Measurements from ENCODE around the gene FRAS1.

The FRAS1 gene

DNA sequence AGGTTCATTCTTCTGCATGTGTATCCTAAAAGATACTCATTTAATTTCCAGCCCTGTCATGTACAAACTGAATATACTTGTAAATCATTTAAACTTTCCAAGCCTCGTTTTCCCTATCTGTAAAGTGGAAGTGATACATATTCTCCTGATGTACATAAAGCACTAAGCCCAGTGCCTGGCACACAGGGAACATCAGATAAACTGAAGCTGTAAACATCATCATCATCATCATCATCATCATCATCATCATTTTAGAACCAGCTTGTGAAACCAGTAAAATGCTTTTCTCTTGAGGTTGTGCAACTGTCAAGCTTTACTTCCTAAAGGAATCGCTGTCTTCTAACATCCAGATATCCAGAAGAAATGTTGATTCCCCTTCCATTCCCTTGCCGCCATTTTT, 411.1 kb downstream of the FRAS1 start:
- Histone ChIP-seq H3K4me1 (ENCODE audit: control insufficient read depth in 2 of 2, insufficient read depth in 2 of 2, low read length in 2 of 2) (no peaks in the 10 kb centered on the region), H3K9me3 (ENCODE audit: control insufficient read depth in 2 of 2, low read length in 2 of 2) (no peaks in the 10 kb centered on the region), H3K36me3 (ENCODE audit: control insufficient read depth in 2 of 2, insufficient read depth in 2 of 2, low read length in 2 of 2) (no peaks in the 10 kb centered on the region), H3K9ac (ENCODE audit: low read depth in 1 of 2, low read length in 2 of 2) (no peak overlapping the region), H3K27me3 (ENCODE audit: control insufficient read depth in 2 of 2, insufficient read depth in 2 of 2, low read length in 2 of 2) (no peaks in the 10 kb centered on the region), H3K4me3 (ENCODE audit: low read length in 2 of 2) (no peak overlapping the region), H3K27ac (ENCODE audit: low read depth in 2 of 2, low read length in 2 of 2) (no peak overlapping the region)

DNA sequence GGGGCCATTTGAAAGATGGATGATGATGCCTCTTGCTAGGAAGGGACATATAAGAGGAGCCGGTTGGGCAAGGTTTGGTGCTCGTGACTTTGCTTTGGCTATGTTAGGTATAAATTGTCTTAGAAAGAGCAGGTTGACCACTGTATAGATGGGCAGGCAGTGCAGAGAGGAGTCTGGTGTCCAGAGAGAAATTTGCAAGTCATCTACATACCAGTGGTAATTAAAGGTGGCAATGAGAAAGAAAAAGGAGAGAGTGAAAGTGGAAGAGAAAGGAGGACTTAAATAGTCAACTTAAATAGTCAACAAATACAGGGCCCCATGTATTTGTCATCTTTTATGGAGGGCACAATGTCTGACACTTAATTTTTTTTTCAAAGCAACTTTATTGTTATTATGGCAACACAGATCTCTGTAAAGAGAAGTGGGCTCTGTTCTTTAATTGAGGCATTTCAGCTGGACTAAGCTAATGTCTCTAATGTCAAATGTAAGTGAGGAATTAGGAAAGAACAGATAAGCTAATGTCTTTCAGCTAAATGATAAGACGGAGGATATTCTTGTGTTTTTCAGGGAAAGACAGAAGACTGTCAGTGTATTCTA, 419.1 kb downstream of the FRAS1 start:
- Histone ChIP-seq H3K9me3 (ENCODE audit: control insufficient read depth in 2 of 2, low read length in 2 of 2) (no peaks in the 10 kb centered on the region), H3K27ac (ENCODE audit: low read depth in 2 of 2, low read length in 2 of 2) (no peak overlapping the region), H3K4me3 (ENCODE audit: low read length in 2 of 2) (no peak overlapping the region)

GRCh38 chr4:78477276-78477675, 420.2 kb downstream of the FRAS1 start:
- Histone ChIP-seq H3K4me3 (ENCODE audit: low read length in 2 of 2) (no peak overlapping the region), H3K4me1 (ENCODE audit: control insufficient read depth in 2 of 2, insufficient read depth in 2 of 2, low read length in 2 of 2) (no peaks in the 10 kb centered on the region), H3K9ac (ENCODE audit: low read depth in 1 of 2, low read length in 2 of 2) (no peak overlapping the region), H3K9me3 (ENCODE audit: control insufficient read depth in 2 of 2, low read length in 2 of 2) (no peaks in the 10 kb centered on the region), H3K27ac (ENCODE audit: low read depth in 2 of 2, low read length in 2 of 2) (no peak overlapping the region), H3K27me3 (ENCODE audit: control insufficient read depth in 2 of 2, insufficient read depth in 2 of 2, low read length in 2 of 2) (no peaks in the 10 kb centered on the region), H3K36me3 (ENCODE audit: control insufficient read depth in 2 of 2, insufficient read depth in 2 of 2, low read length in 2 of 2) (no peaks in the 10 kb centered on the region)

More for the DNA sequence above, 419.1 kb downstream of the FRAS1 start:
- H3K9ac ChIP-seq (ENCODE audit: low read depth in 1 of 2, low read length in 2 of 2): no peak overlapping the region
- H3K27me3 ChIP-seq (ENCODE audit: control insufficient read depth in 2 of 2, insufficient read depth in 2 of 2, low read length in 2 of 2): no peaks in the 10 kb centered on the region
- no peaks in the 10 kb centered on the region for H3K4me1 ChIP-seq (ENCODE audit: control insufficient read depth in 2 of 2, insufficient read depth in 2 of 2, low read length in 2 of 2)
- H3K36me3 ChIP-seq (ENCODE audit: control insufficient read depth in 2 of 2, insufficient read depth in 2 of 2, low read length in 2 of 2): no peaks in the 10 kb centered on the region

DNA sequence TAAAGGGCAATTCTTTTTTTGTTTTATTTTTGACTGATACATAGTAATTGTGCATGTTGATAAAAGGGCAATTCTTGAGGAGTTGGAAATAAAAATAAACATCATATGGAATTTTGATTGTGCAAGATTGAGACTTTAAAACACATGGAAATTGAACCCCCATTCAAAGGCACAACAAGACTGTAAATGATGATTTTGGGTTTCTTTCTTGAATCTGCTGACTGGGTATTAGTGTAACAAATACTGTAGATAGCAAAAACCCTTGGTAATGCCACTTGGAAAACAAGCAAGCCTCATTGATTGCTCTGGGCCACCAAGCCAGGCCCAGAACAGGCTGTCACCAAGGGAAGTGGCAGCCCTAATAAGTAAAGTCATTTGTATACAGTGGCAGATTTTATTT, 421.4 kb downstream of the FRAS1 start:
- no peaks in the 10 kb centered on the region for H3K27me3 ChIP-seq (ENCODE audit: control insufficient read depth in 2 of 2, insufficient read depth in 2 of 2, low read length in 2 of 2)
- H3K9me3 ChIP-seq (ENCODE audit: control insufficient read depth in 2 of 2, low read length in 2 of 2): no peaks in the 10 kb centered on the region

DNA sequence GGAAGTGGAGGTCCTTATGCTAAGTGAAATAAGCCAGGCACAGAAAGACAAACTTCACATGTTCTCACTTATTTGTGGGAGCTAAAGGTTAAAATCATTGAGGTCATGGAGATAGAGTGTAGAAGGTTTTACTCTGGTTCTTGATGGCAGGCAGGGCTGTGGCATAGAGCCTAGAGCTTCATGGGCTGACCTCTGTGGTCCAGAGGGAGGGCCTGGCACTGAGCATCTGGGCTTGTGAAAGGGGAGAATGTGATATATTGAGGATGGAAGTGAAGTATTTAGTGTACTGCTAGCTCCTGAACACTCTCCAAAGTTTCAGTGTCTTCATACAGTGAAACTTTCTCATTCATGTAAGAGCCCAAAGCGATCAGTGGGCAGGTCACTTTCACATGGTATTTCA, 423.2 kb downstream of the FRAS1 start:
- H3K9me3 ChIP-seq (ENCODE audit: control insufficient read depth in 2 of 2, low read length in 2 of 2): no peaks in the 10 kb centered on the region
- H3K27me3 ChIP-seq (ENCODE audit: control insufficient read depth in 2 of 2, insufficient read depth in 2 of 2, low read length in 2 of 2): no peaks in the 10 kb centered on the region
- no peak overlapping the region for H3K4me3 ChIP-seq (ENCODE audit: low read length in 2 of 2)
- H3K9ac ChIP-seq (ENCODE audit: low read depth in 1 of 2, low read length in 2 of 2): no peak overlapping the region
- H3K27ac ChIP-seq (ENCODE audit: low read depth in 2 of 2, low read length in 2 of 2): no peak overlapping the region
- no peaks in the 10 kb centered on the region for H3K36me3 ChIP-seq (ENCODE audit: control insufficient read depth in 2 of 2, insufficient read depth in 2 of 2, low read length in 2 of 2)
- no peaks in the 10 kb centered on the region for H3K4me1 ChIP-seq (ENCODE audit: control insufficient read depth in 2 of 2, insufficient read depth in 2 of 2, low read length in 2 of 2)

More for the DNA sequence above, 421.4 kb downstream of the FRAS1 start:
- Histone ChIP-seq H3K4me3 (ENCODE audit: low read length in 2 of 2) (no peak overlapping the region), H3K9ac (ENCODE audit: low read depth in 1 of 2, low read length in 2 of 2) (no peak overlapping the region), H3K4me1 (ENCODE audit: control insufficient read depth in 2 of 2, insufficient read depth in 2 of 2, low read length in 2 of 2) (no peaks in the 10 kb centered on the region), H3K27ac (ENCODE audit: low read depth in 2 of 2, low read length in 2 of 2) (no peak overlapping the region), H3K36me3 (ENCODE audit: control insufficient read depth in 2 of 2, insufficient read depth in 2 of 2, low read length in 2 of 2) (no peaks in the 10 kb centered on the region)

DNA sequence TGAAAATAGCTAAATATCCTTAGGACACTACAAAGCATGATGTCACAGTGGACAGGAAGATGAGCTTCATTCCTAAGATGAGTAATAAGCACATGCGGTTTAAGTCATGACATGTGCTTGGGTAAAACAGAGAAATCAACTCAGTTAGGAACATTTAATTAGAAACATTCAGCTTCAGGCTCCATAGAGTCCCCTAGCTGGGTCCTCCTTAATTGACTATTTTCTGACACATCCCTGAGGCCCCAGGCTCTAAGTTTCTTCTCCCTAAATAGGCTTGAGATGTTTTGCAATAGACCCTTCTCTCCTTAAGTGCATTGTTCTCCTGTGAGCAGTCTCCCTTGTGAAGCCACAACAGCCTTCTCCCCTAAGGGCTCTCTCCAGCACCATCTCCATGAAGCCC, 424.1 kb downstream of the FRAS1 start:
- H3K4me1 ChIP-seq (ENCODE audit: control insufficient read depth in 2 of 2, insufficient read depth in 2 of 2, low read length in 2 of 2): no peaks in the 10 kb centered on the region
- H3K36me3 ChIP-seq (ENCODE audit: control insufficient read depth in 2 of 2, insufficient read depth in 2 of 2, low read length in 2 of 2): no peaks in the 10 kb centered on the region
- H3K27me3 ChIP-seq (ENCODE audit: control insufficient read depth in 2 of 2, insufficient read depth in 2 of 2, low read length in 2 of 2): no peaks in the 10 kb centered on the region
- no peaks in the 10 kb centered on the region for H3K9me3 ChIP-seq (ENCODE audit: control insufficient read depth in 2 of 2, low read length in 2 of 2)
- no peak overlapping the region for H3K4me3 ChIP-seq (ENCODE audit: low read length in 2 of 2)
- no peak overlapping the region for H3K9ac ChIP-seq (ENCODE audit: low read depth in 1 of 2, low read length in 2 of 2)
- H3K27ac ChIP-seq (ENCODE audit: low read depth in 2 of 2, low read length in 2 of 2): no peak overlapping the region

DNA sequence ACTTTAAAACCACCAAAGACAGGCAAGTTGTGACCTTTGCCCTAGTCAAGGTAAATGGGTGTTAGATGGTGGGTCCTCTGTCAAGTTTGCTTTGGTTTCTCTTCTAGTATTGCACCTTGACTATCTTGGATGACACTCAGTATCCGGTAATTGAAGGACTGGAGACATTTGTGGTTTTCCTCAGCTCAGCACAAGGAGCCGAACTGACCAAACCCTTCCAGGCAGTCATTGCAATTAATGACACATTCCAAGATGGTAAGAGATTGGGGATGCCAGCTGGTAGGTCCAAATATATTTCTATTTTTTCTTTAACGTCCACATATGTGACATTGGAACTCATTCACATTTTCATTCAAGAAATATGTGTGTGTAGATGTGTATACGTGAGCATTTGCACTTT, 425.2 kb downstream of the FRAS1 start:
- Histone ChIP-seq H3K9ac (ENCODE audit: low read depth in 1 of 2, low read length in 2 of 2) (no peak overlapping the region), H3K27me3 (ENCODE audit: control insufficient read depth in 2 of 2, insufficient read depth in 2 of 2, low read length in 2 of 2) (no peaks in the 10 kb centered on the region), H3K9me3 (ENCODE audit: control insufficient read depth in 2 of 2, low read length in 2 of 2) (no peaks in the 10 kb centered on the region), H3K36me3 (ENCODE audit: control insufficient read depth in 2 of 2, insufficient read depth in 2 of 2, low read length in 2 of 2) (no peaks in the 10 kb centered on the region), H3K27ac (ENCODE audit: low read depth in 2 of 2, low read length in 2 of 2) (no peak overlapping the region), H3K4me1 (ENCODE audit: control insufficient read depth in 2 of 2, insufficient read depth in 2 of 2, low read length in 2 of 2) (no peaks in the 10 kb centered on the region), H3K4me3 (ENCODE audit: low read length in 2 of 2) (no peak overlapping the region)

DNA sequence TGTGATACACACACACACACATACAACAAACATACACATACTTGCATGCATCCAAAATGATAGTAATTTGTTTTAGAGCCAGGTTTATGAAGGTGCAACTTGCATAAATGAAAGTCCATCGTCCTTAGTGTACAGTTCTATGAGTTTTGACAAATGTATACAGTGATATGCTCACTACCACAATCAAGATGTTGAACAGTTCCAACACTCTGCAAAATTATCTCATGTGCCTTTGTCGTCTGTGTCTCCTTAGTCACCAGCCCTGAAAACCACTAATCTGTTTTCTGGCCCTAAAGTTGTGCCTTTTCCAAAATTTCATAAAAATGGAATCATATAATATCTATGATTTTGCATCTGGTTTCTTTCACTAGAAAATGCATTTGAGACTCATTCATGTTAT, 426.7 kb downstream of the FRAS1 start:
- H3K4me1 ChIP-seq (ENCODE audit: control insufficient read depth in 2 of 2, insufficient read depth in 2 of 2, low read length in 2 of 2): no peaks in the 10 kb centered on the region
- H3K27me3 ChIP-seq (ENCODE audit: control insufficient read depth in 2 of 2, insufficient read depth in 2 of 2, low read length in 2 of 2): no peaks in the 10 kb centered on the region
- no peak overlapping the region for H3K27ac ChIP-seq (ENCODE audit: low read depth in 2 of 2, low read length in 2 of 2)
- H3K9ac ChIP-seq (ENCODE audit: low read depth in 1 of 2, low read length in 2 of 2): no peak overlapping the region
- no peaks in the 10 kb centered on the region for H3K36me3 ChIP-seq (ENCODE audit: control insufficient read depth in 2 of 2, insufficient read depth in 2 of 2, low read length in 2 of 2)
- H3K9me3 ChIP-seq (ENCODE audit: control insufficient read depth in 2 of 2, low read length in 2 of 2): no peaks in the 10 kb centered on the region
- H3K4me3 ChIP-seq (ENCODE audit: low read length in 2 of 2): no peak overlapping the region

DNA sequence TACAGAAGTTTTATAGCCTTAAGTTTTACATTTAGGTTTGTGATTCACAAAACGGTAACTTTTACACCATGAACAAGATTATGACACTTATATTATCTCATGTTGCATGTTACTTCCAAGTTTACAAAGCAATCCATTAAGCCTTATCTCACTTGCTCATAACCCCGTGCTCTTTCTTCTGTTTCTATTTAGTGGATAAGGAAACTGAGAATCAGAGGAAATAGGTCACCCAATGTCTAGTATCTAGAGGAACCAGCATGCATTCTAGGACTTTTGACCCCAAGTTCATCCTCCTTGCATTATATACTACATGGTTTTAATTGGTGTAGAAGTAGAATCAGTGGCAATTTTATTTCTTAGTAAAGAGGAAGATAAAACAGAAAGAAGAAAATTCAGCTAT, 427.5 kb downstream of the FRAS1 start:
- Histone ChIP-seq H3K4me1 (ENCODE audit: control insufficient read depth in 2 of 2, insufficient read depth in 2 of 2, low read length in 2 of 2) (no peaks in the 10 kb centered on the region), H3K4me3 (ENCODE audit: low read length in 2 of 2) (no peak overlapping the region), H3K9ac (ENCODE audit: low read depth in 1 of 2, low read length in 2 of 2) (no peak overlapping the region), H3K36me3 (ENCODE audit: control insufficient read depth in 2 of 2, insufficient read depth in 2 of 2, low read length in 2 of 2) (no peaks in the 10 kb centered on the region), H3K27ac (ENCODE audit: low read depth in 2 of 2, low read length in 2 of 2) (no peak overlapping the region), H3K27me3 (ENCODE audit: control insufficient read depth in 2 of 2, insufficient read depth in 2 of 2, low read length in 2 of 2) (no peaks in the 10 kb centered on the region), H3K9me3 (ENCODE audit: control insufficient read depth in 2 of 2, low read length in 2 of 2) (no peaks in the 10 kb centered on the region)

DNA sequence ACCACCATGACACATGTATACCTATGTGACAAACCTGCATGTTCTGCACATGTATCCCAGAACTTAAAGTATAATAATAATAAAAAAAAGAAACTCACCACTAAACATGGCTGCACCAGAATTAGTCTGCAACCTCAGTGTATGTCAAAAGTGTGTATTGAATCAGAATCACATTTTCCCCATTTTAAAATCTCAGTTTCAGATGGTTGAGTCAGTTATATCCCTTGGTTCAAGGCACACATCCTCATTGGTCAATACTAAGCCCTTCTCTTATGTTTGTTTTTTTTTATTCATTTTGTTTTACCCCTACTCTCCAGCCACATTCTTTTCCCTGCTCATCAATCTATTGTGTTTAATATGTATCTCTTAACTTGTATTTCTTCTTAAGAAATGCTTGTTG, 436.6 kb downstream of the FRAS1 start:
- H3K27ac ChIP-seq (ENCODE audit: low read depth in 2 of 2, low read length in 2 of 2): no peak overlapping the region
- no peak overlapping the region for H3K9ac ChIP-seq (ENCODE audit: low read depth in 1 of 2, low read length in 2 of 2)
- H3K4me1 ChIP-seq (ENCODE audit: control insufficient read depth in 2 of 2, insufficient read depth in 2 of 2, low read length in 2 of 2): no peaks in the 10 kb centered on the region
- H3K36me3 ChIP-seq (ENCODE audit: control insufficient read depth in 2 of 2, insufficient read depth in 2 of 2, low read length in 2 of 2): no peaks in the 10 kb centered on the region
- no peaks in the 10 kb centered on the region for H3K9me3 ChIP-seq (ENCODE audit: control insufficient read depth in 2 of 2, low read length in 2 of 2)
- H3K27me3 ChIP-seq (ENCODE audit: control insufficient read depth in 2 of 2, insufficient read depth in 2 of 2, low read length in 2 of 2): no peaks in the 10 kb centered on the region
- H3K4me3 ChIP-seq (ENCODE audit: low read length in 2 of 2): no peak overlapping the region
